H1 (cell line): Measurements from ENCODE around the gene CCNB1. TPM values are rescaled to one million over a fixed set of nuclear protein-coding genes. Genes with fewer than 3 reads are reported as not detected.

Source experiments
- CTCF ChIA-PET: fragments of 300-600 bp; sonication (Branson Sonifier 250); formaldehyde crosslinking; loops from one replicate; lab custom pipeline; 2021; ENCODE audit not compliant: partially characterized antibody; lab: Charles Lee
- POLR2A ChIA-PET: fragments of 300-600 bp; sonication (Branson Sonifier 250); formaldehyde crosslinking; loops from one replicate; lab custom pipeline; 2021; ENCODE audit warnings: inconsistent platforms; ENCODE audit not compliant: partially characterized antibody; lab: Charles Lee
- DNase-seq, 2 experiments: peaks; one replicate each; pipeline versions ENCODE4 v3.0.0 to v3.0.0-alpha.2; 2010 to 2022; ENCODE audit warnings: low spot score in 2 of 2, low read depth in 1 of 2, mixed read lengths in 1 of 2
- FAIRE-seq: peaks from 2 replicates; lab custom pipeline; 2011; peaks lifted over from hg19 to GRCh38; lab: Jason Lieb, UNC
- H2AFZ ChIP-seq: 2 replicates; pipeline ENCODE4 v1.8.1; 2012; ENCODE audit warnings: low read length, inconsistent platforms
- H2AK5ac ChIP-seq: 2 replicates; pipeline ENCODE4 v1.6.1; 2013; ENCODE audit warnings: low read depth, low read length
- H2BK120ac ChIP-seq: replicated peaks from 2 replicates; pipeline ENCODE3; 2013; ENCODE audit warnings: low read depth, low read length, inconsistent platforms
- H2BK12ac ChIP-seq: 2 replicates; pipeline ENCODE4 v1.6.1; 2013; ENCODE audit warnings: low read depth, low read length
- H2BK15ac ChIP-seq: 2 replicates; pipeline ENCODE4 v1.6.1; 2013; ENCODE audit warnings: low read length
- H2BK20ac ChIP-seq: 2 replicates; pipeline ENCODE4 v1.6.1; 2013; ENCODE audit warnings: low read length
- H2BK5ac ChIP-seq: 2 replicates; pipeline ENCODE4 v1.6.1; 2013; ENCODE audit warnings: low read depth, low read length
- H3K14ac ChIP-seq: 2 replicates; pipeline ENCODE4 v1.6.1; 2013; ENCODE audit warnings: inconsistent platforms; ENCODE audit not compliant: insufficient read length
- H3K18ac ChIP-seq: 2 replicates; pipeline ENCODE4 v1.6.1; 2013; ENCODE audit warnings: low read length; ENCODE audit errors: extremely low read depth
- H3K23ac ChIP-seq: 2 replicates; pipeline ENCODE4 v1.6.1; 2013; ENCODE audit warnings: inconsistent platforms; ENCODE audit not compliant: insufficient read length
- H3K23me2 ChIP-seq: 2 replicates; pipeline ENCODE4 v1.6.1; 2013; ENCODE audit warnings: low read depth, low read length
- H3K27ac ChIP-seq: 2 replicates; pipeline ENCODE4 v1.6.1; 2011; ENCODE audit warnings: low read depth, low read length, inconsistent platforms
- H3K27me3 ChIP-seq, 4 experiments: replicated peaks in 1 of 4; 1 replicate in 1 of 4; 2 replicates in 3 of 4; pipeline versions ENCODE4 v1.6.1 to v1.8.1; 2011 to 2013; ENCODE audit warnings: low read length in 3 of 4, mild to moderate bottlenecking in 3 of 4, inconsistent platforms in 2 of 4, mixed read lengths in 2 of 4, moderate library complexity in 1 of 4; ENCODE audit not compliant: control insufficient read depth in 3 of 4, insufficient read depth in 3 of 4; ENCODE audit errors: extremely low read depth in 1 of 4
- H3K36me3 ChIP-seq, 4 experiments: 2 replicates each; pipeline versions ENCODE4 v1.6.1 to v1.8.1; 2011 to 2013; ENCODE audit warnings: mild to moderate bottlenecking in 4 of 4, low read length in 3 of 4, moderate library complexity in 2 of 4, control low read depth in 1 of 4, inconsistent platforms in 1 of 4; ENCODE audit not compliant: insufficient read depth in 4 of 4, control insufficient read depth in 2 of 4
- H3K4ac ChIP-seq: replicated peaks from 2 replicates; pipeline ENCODE3; 2013; ENCODE audit warnings: low read length, low read depth, mixed read lengths, inconsistent platforms; ENCODE audit not compliant: insufficient read length
- H3K4me1 ChIP-seq, 4 experiments: replicated peaks in 1 of 4; 1 replicate in 1 of 4; 2 replicates in 3 of 4; pipeline versions ENCODE4 v1.6.1 to v1.8.1; 2011 to 2013; ENCODE audit warnings: low read length in 3 of 4, inconsistent platforms in 2 of 4, mixed read lengths in 1 of 4; ENCODE audit not compliant: insufficient read depth in 4 of 4, control insufficient read depth in 3 of 4
- H3K4me2 ChIP-seq, 2 experiments: 2 replicates each; pipeline versions ENCODE4 v1.6.1 to v1.8.1; 2011 to 2013; ENCODE audit warnings: low read depth in 2 of 2, low read length in 2 of 2, control low read depth in 1 of 2, inconsistent platforms in 1 of 2, mild to moderate bottlenecking in 1 of 2; ENCODE audit not compliant: insufficient read depth in 1 of 2
- H3K4me3 ChIP-seq, 4 experiments: fragments of 200-600, 300-600 bp in 1 of 4; sonication (generic), shearing (Covaris generic), sonication (Bioruptor Twin) in 1 of 4; 2 replicates each; pipeline versions ENCODE4 v1.5.1 to v1.8.1; 2011 to 2016; ENCODE audit warnings: low read length in 4 of 4, low read depth in 3 of 4, control low read depth in 2 of 4, inconsistent platforms in 2 of 4, mild to moderate bottlenecking in 2 of 4, mixed read lengths in 1 of 4, moderate library complexity in 1 of 4; ENCODE audit not compliant: insufficient read depth in 2 of 4; ENCODE audit errors: extremely low read depth in 1 of 4
- H3K56ac ChIP-seq: replicated peaks from 2 replicates; pipeline ENCODE3; 2013; ENCODE audit warnings: low read depth, mild to moderate bottlenecking, mixed read lengths, low read length, inconsistent platforms; ENCODE audit not compliant: insufficient read length
- H3K79me1 ChIP-seq: 2 replicates; pipeline ENCODE4 v1.6.1; 2013; ENCODE audit warnings: low read depth, low read length, control low read depth
- H3K79me2 ChIP-seq, 2 experiments: 2 replicates each; pipeline versions ENCODE4 v1.6.1 to v1.8.1; 2012 to 2013; ENCODE audit warnings: low read length in 2 of 2, mild to moderate bottlenecking in 2 of 2, inconsistent platforms in 1 of 2; ENCODE audit not compliant: insufficient read depth in 2 of 2, control insufficient read depth in 1 of 2
- H3K9ac ChIP-seq, 4 experiments: replicated peaks in 1 of 4; 1 replicate in 1 of 4; 2 replicates in 3 of 4; pipeline versions ENCODE4 v1.6.1 to v1.8.1; 2011 to 2013; ENCODE audit warnings: low read depth in 3 of 4, low read length in 3 of 4, control low read depth in 2 of 4, mild to moderate bottlenecking in 2 of 4, moderate library complexity in 2 of 4, inconsistent platforms in 1 of 4; ENCODE audit errors: extremely low read depth in 1 of 4
- H3K9me3 ChIP-seq, 2 experiments: 2 replicates each; pipeline versions ENCODE4 v1.6.1 to v1.8.1; 2012 to 2013; ENCODE audit warnings: mild to moderate bottlenecking in 2 of 2, moderate library complexity in 2 of 2, control low read depth in 1 of 2, inconsistent platforms in 1 of 2, low read depth in 1 of 2, low read length in 1 of 2, mixed read lengths in 1 of 2; ENCODE audit not compliant: insufficient read depth in 2 of 2
- H4K20me1 ChIP-seq, 2 experiments: replicated peaks in 1 of 2; 2 replicates each; pipeline versions ENCODE3 to v1.8.1; 2011 to 2013; ENCODE audit warnings: inconsistent platforms in 2 of 2, low read length in 2 of 2, mild to moderate bottlenecking in 1 of 2; ENCODE audit not compliant: insufficient read depth in 2 of 2, control insufficient read depth in 1 of 2
- H4K5ac ChIP-seq: 2 replicates; pipeline ENCODE4 v1.6.1; 2013; ENCODE audit warnings: low read length, low read depth, mixed read lengths, inconsistent platforms; ENCODE audit not compliant: insufficient read length
- H4K8ac ChIP-seq: 2 replicates; pipeline ENCODE4 v1.8.0; 2013; ENCODE audit warnings: mild to moderate bottlenecking, moderate library complexity, low read length, inconsistent platforms; ENCODE audit not compliant: insufficient read depth; ENCODE audit errors: extremely low read depth
- H4K91ac ChIP-seq: replicated peaks from 2 replicates; pipeline ENCODE3; 2013; ENCODE audit warnings: low read length, mixed read lengths, inconsistent platforms; ENCODE audit not compliant: insufficient read length
- ATF3 ChIP-seq: IDR thresholded peaks from 2 replicates; pipeline ENCODE4 v1.6.1; 2011; ENCODE audit warnings: low read depth, mild to moderate bottlenecking, low read length; ENCODE audit not compliant: insufficient read depth
- BRCA1 ChIP-seq: IDR thresholded peaks from 2 replicates; pipeline ENCODE4 v1.6.1; 2012; ENCODE audit warnings: low read depth, low read length, improper control_type of control experiment
- CBX8 ChIP-seq: fragments of 300-800, 300-1000 bp; sonication (generic); IDR thresholded peaks from 2 replicates; pipeline ENCODE4 v1.7.1; 2016; ENCODE audit warnings: low read depth, low read length, borderline replicate concordance
- EGR1 ChIP-seq: IDR thresholded peaks from 2 replicates; pipeline ENCODE4 v1.6.1; 2011; ENCODE audit warnings: low read depth, low read length, borderline replicate concordance
- EZH2 ChIP-seq: fragments of 200-600 bp; sonication (generic); IDR thresholded peaks from 2 replicates; pipeline ENCODE4 v1.7.1; 2012; ENCODE audit warnings: low read depth, mild to moderate bottlenecking, moderate library complexity, low read length, inconsistent platforms; ENCODE audit not compliant: severe bottlenecking
- POU5F1 ChIP-seq: IDR thresholded peaks from 2 replicates; pipeline ENCODE4 v1.6.1; 2011; ENCODE audit warnings: low read depth, mild to moderate bottlenecking, low read length, moderate library complexity
- SAP30 ChIP-seq: fragments of 300-600 bp; sonication (generic); IDR thresholded peaks from 2 replicates; pipeline ENCODE4 v1.7.1; 2012; ENCODE audit warnings: low read length, moderate library complexity, mild to moderate bottlenecking, inconsistent platforms; ENCODE audit not compliant: insufficient read depth, insufficient replicate concordance
- USF2 ChIP-seq: IDR thresholded peaks from 2 replicates; pipeline ENCODE4 v1.6.1; 2011; ENCODE audit warnings: low read length, improper control_type of control experiment
- WGBS, 2 experiments: shearing (Covaris generic) in 1 of 2; methylation state at CpG; one replicate each; pipeline versions ENCODE4 v1.1.6 to v1.1.7; 2013 to 2015; ENCODE audit warnings: low lambda C conversion rate in 2 of 2, mixed read lengths in 2 of 2, inconsistent platforms in 1 of 2, low coverage in 1 of 2, missing lambda C conversion rate in 1 of 2; ENCODE audit not compliant: insufficient replicate concordance in 2 of 2, insufficient coverage in 1 of 2, insufficient read length in 1 of 2; ENCODE audit errors: extremely low coverage in 1 of 2, missing lambda C conversion rate in 1 of 2; 5-methylcytosine and 5-hydroxymethylcytosine counted together
- polyA plus RNA-seq, 7 experiments: library from polyadenylated mRNA; depleted of rRNA in 3 of 7; stranded (reverse) in 5 of 7; unstranded in 2 of 7; fragments of >200 nt in 5 of 7; fragments of 200-250 nt in 2 of 7; gene quantifications; 1 replicate in 5 of 7; 2 replicates in 1 of 7; 4 replicates in 1 of 7; pipeline versions ENCODE4 v1.2.1 to v1.2.3, GENCODE V29; 2011 to 2013; ENCODE audit warnings: missing spikeins in 2 of 7, mixed read lengths in 2 of 7
- total RNA-seq: library from RNA; stranded (reverse); fragmentation: NEBNext Ultra II Directional; extraction: Animal tissue kit (Norgen Biotek cat#: 25700); gene quantifications from 2 replicates; pipeline ENCODE4 v1.2.1, GENCODE V29; 2021

The CCNB1 gene
- total and polyA plus RNA-seq, 2 of the 8 experiments (the other 6 are each of a cell fraction or from before 2014, with no cell fraction given): 122 to 338 TPM

GRCh38 chr5:69217548-69218526 is 50.9 kb downstream of the CCNB1 start:
- H3K4me3 ChIP-seq: peak overlapping the region; percentile 89 to 99 (median 96)
- 2% methylated on average over 61 of the region's 73 CpGs; no CpG with 5 or more reads in 1 of the 2 experiments for WGBS, 2 experiments
- POLR2A ChIA-PET: interaction anchor here (0.6 to 1.9 kb wide), 8 partner anchors 14 to 34 kb away, joined by 3 to 7 read pairs (median 5); partner anchors contain the start of gene CDK7
- TF ChIP-seq ATF3: no peak
- TF ChIP-seq EGR1: no peak
- TF ChIP-seq BRCA1: no peak
- TF ChIP-seq USF2: no peak
- TF ChIP-seq CBX8: no peak
- TF ChIP-seq EZH2: no peak
- no peak for TF ChIP-seq SAP30
- TF ChIP-seq POU5F1: no peak

More at GRCh38 chr5:69217548-69218526, 50.9 kb downstream of the CCNB1 start:
- CTCF ChIA-PET: no interaction called here
- H3K23ac ChIP-seq: no peak overlapping the region
- H4K20me1 ChIP-seq: no peaks in the 10 kb centered on the region
- H4K91ac ChIP-seq: peak overlapping the region; percentile 100
- H2BK5ac ChIP-seq: peak overlapping the region; percentile 98
- H3K4me1 ChIP-seq: no peaks in the 10 kb centered on the region
- H2BK20ac ChIP-seq: peak overlapping the region; percentile 90; the same call in 1 of the 2 replicates
- peak overlapping the region; percentile 92 for H2AFZ ChIP-seq
- DNase-seq (peak; percentile 81 to 92), FAIRE-seq (no peak)
- H3K18ac ChIP-seq: peak overlapping the region; percentile 99
- peak overlapping the region; percentile 72; the same call in 1 of the 2 replicates for H2BK15ac ChIP-seq
- peak overlapping the region; percentile 98 for H4K5ac ChIP-seq
- H3K9me3 ChIP-seq: peaks cover 0 to 6% of the 10 kb centered on the region in 2 experiments; a peak in 2 of 4 replicates
- H3K27me3 ChIP-seq: no peaks in the 10 kb centered on the region
- H3K4ac ChIP-seq: peak overlapping the region; percentile 99
- 0 out of 2 replicates have a peak overlapping the region, but pooled peaks have one; percentile 24 for H2AK5ac ChIP-seq
- peaks cover 0 to 23% of the 10 kb centered on the region in 2 experiments; a peak in 3 of 4 replicates for H3K79me2 ChIP-seq
- peak overlapping the region; percentile 95 for H3K56ac ChIP-seq
- H3K36me3 ChIP-seq: peaks cover 0 to 7% (median 0%) of the 10 kb centered on the region in 4 experiments; a peak in 2 of 8 replicates
- peak overlapping the region; percentile 95 for H2BK120ac ChIP-seq
- H3K4me2 ChIP-seq: peak overlapping the region; percentile 70 to 71
- peak overlapping the region; percentile 75 to 97 (median 95) for H3K9ac ChIP-seq
- H3K14ac ChIP-seq: peak overlapping the region; percentile 70
- peak overlapping the region; percentile 87; the same call in 1 of the 2 replicates for H2BK12ac ChIP-seq
- H4K8ac ChIP-seq: peak overlapping the region; percentile 98
- peak overlapping the region; percentile 96 for H3K27ac ChIP-seq
- H3K79me1 ChIP-seq: no peaks in the 10 kb centered on the region
- H3K23me2 ChIP-seq: peaks cover 6% of the 10 kb centered on the region; the same call in 1 of the 2 replicates
